ENCODE data around the gene HCK.

- TF ChIP-seq CTCF (IDR thresholded peaks at IDR 0.05) (no peak), POLR2A (IDR thresholded peaks at IDR 0.05) (no peak), POLR2AphosphoS5 (IDR thresholded peaks at IDR 0.05) (no peak)
Measured at GRCh38 chr20:32087070-32087469, 35.0 kb downstream of the HCK start.

Data from sigmoid colon (tissue), 4 donors.